Ovary (tissue), 3 donors: Measurements from ENCODE around the gene TEX13D.

Experiments used
- POLR2A ChIP-seq: fragments of 450-650 bp; IDR thresholded peaks from one replicate; pipeline ENCODE4 v1.6.1; 2017; ENCODE audit warnings: antibody characterized with exemption, mild to moderate bottlenecking, moderate library complexity
- TF ChIP-seq, protein P1 (sequence below), 3 donors: fragments of 450-650 bp in 2 of 3; fragments of 200-600 bp in 1 of 3; IDR thresholded peaks; one replicate each; pipeline versions ENCODE4 v1.5.1 to v1.8.0; 2016 to 2022; ENCODE audit warnings: antibody characterized with exemption in 3 of 3, mild to moderate bottlenecking in 1 of 3
- donor health status: DM: no; HTN: no; CAD: no.

DNA sequence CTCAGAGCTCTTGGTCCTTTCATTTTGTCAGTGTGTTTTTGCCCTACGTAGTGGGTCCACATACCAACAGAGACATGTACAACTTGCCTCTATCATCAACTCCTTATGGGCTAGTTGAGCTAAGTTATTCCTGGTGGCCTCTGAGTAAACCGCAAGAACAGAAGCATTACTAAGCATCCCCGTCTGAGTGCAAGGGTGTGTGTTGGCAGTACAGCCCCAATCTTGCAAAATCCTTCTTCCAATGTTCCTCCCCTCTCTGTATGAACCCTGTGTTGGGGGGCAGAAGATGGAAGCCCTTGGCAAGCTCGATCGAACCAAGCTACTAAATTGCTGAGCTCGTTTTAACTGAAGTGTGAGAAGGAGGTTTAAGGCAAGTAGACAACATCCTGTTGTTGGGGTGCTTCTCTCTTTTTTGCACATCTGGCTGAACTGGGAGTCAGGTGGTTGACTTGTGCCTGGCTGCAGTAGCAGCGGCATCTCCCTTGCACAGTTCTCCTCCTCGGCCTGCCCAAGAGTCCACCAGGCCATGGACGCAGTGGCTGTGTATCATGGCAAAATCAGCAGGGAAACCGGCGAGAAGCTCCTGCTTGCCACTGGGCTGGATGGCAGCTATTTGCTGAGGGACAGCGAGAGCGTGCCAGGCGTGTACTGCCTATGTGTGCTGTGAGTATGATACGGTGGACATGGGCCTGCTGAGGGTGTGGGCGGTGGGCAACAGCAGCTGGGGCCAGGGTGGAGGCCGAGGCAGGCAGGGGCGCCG is 13.8 kb downstream of the TEX13D start, which contains the start of gene SH2D1A:
- TF ChIP-seq, protein P1, sequence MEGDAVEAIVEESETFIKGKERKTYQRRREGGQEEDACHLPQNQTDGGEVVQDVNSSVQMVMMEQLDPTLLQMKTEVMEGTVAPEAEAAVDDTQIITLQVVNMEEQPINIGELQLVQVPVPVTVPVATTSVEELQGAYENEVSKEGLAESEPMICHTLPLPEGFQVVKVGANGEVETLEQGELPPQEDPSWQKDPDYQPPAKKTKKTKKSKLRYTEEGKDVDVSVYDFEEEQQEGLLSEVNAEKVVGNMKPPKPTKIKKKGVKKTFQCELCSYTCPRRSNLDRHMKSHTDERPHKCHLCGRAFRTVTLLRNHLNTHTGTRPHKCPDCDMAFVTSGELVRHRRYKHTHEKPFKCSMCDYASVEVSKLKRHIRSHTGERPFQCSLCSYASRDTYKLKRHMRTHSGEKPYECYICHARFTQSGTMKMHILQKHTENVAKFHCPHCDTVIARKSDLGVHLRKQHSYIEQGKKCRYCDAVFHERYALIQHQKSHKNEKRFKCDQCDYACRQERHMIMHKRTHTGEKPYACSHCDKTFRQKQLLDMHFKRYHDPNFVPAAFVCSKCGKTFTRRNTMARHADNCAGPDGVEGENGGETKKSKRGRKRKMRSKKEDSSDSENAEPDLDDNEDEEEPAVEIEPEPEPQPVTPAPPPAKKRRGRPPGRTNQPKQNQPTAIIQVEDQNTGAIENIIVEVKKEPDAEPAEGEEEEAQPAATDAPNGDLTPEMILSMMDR (IDR thresholded peaks at IDR 0.05), result no peak
- no peak for TF ChIP-seq POLR2A
